Testis (tissue), 3 donors: Measurements from ENCODE around the gene F8. TPM values are rescaled to one million over a fixed set of nuclear protein-coding genes. Genes with fewer than 3 reads are reported as not detected.

Source experiments
- DNase-seq: peaks from one replicate; pipeline ENCODE4 v3.0.0-alpha.2; 2019
- H3K27ac ChIP-seq, 2 donors: fragments of 200-600 bp; sonication (generic); one replicate each; pipeline ENCODE4 v1.5.1; 2019
- H3K27me3 ChIP-seq: fragments of 200-600 bp; sonication (generic); one replicate; pipeline ENCODE4 v1.5.1; 2019
- H3K36me3 ChIP-seq: fragments of 200-600 bp; sonication (generic); one replicate; pipeline ENCODE4 v1.5.1; 2017; ENCODE audit warnings: low read depth; ENCODE audit errors: missing control alignments
- H3K4me1 ChIP-seq: fragments of 200-600 bp; sonication (generic); one replicate; pipeline ENCODE4 v1.5.1; 2019
- H3K4me3 ChIP-seq, 2 donors: fragments of 200-600 bp; sonication (generic); one replicate each; pipeline ENCODE4 v1.5.1; 2017 to 2019
- H3K9me3 ChIP-seq: fragments of 200-600 bp; sonication (generic); one replicate; pipeline ENCODE4 v1.5.1; 2017
- CTCF ChIP-seq, 3 experiments: fragments of 450-650 bp in 2 of 3; fragments of 200-600 bp in 1 of 3; sonication (generic) in 1 of 3; IDR thresholded peaks; one replicate each; pipeline ENCODE4 v1.5.1; 2016 to 2019; ENCODE audit warnings: antibody characterized with exemption in 3 of 3, mild to moderate bottlenecking in 2 of 3, moderate library complexity in 1 of 3
- POLR2A ChIP-seq: fragments of 450-650 bp; IDR thresholded peaks from one replicate; pipeline ENCODE4 v1.6.1; 2017; ENCODE audit warnings: antibody characterized with exemption, mild to moderate bottlenecking, moderate library complexity
- WGBS, 2 donors: methylation state at CpG; one replicate each; pipeline ENCODE4 v1.1.5; 2018; 5-methylcytosine and 5-hydroxymethylcytosine counted together
- intact Hi-C: fragments of 100-400 bp; cut with DNase I; formaldehyde crosslinking; loops from one replicate; pipeline ENCODE4 v1.15.1; 2023; ENCODE audit warnings: low total_unique reads
- polyA plus RNA-seq: library from polyadenylated mRNA; stranded (reverse); fragments of 350-450 nt; fragmentation: Illumina TruSeq; extraction: RNeasy Lipid Tissue Mini Kit (QIAGEN cat#74804); gene quantifications from one replicate; pipeline ENCODE4 v1.2.3, GENCODE V29; 2014; ENCODE audit warnings: low read depth, low replicate concordance; ENCODE audit not compliant: insufficient read depth
- total RNA-seq, 2 donors: library from RNA; depleted of rRNA; stranded (reverse); fragments of >200 nt; gene quantifications; one replicate each; pipeline ENCODE4 v1.2.3, GENCODE V29; 2016

F8 gene
- total and polyA plus RNA-seq, 3 donors from 2014 or later, result 18.0 to 35.2 (median 25.0) TPM

- intact Hi-C loops, result no loop called here
- no peak for DNase-seq
Measured at GRCh38 chrX:154986826-154987575, 35.5 kb downstream of the F8 start.

GRCh38 chrX:154981116-154981411 is 41.5 kb downstream of the F8 start:
- H3K27ac ChIP-seq, result no peak overlapping the region
- 25 to 42% methylated on average over 2 to 6 of the region's 6 CpGs for WGBS, 2 donors
- H3K9me3 ChIP-seq, result no peaks in the 10 kb centered on the region
- no peaks in the 10 kb centered on the region for H3K36me3 ChIP-seq
- intact Hi-C loops, result no loop called here
- TF ChIP-seq CTCF (IDR thresholded peaks at IDR 0.05) (no peak), POLR2A (no peak)
- no peak overlapping the region for H3K4me3 ChIP-seq
- no peaks in the 10 kb centered on the region for H3K4me1 ChIP-seq
- H3K27me3 ChIP-seq, result no peaks in the 10 kb centered on the region
- DNase-seq, result no peak

More at GRCh38 chrX:154986826-154987575, 35.5 kb downstream of the F8 start:
- Histone ChIP-seq H3K27me3 (no peaks in the 10 kb centered on the region), H3K9me3 (no peaks in the 10 kb centered on the region), H3K27ac (peak overlapping the region in 1 of 2 donors; percentile 21), H3K4me3 (no peak overlapping the region), H3K4me1 (no peaks in the 10 kb centered on the region), H3K36me3 (no peaks in the 10 kb centered on the region)
- WGBS, 2 donors, result 47 to 53% methylated on average over 3 of the region's 3 CpGs
- no peak for TF ChIP-seq POLR2A
- TF ChIP-seq CTCF (IDR thresholded peaks at IDR 0.05), result no peak

- Histone ChIP-seq H3K9me3 (no peaks in the 10 kb centered on the region), H3K36me3 (no peaks in the 10 kb centered on the region), H3K27ac (no peak overlapping the region), H3K4me1 (no peaks in the 10 kb centered on the region), H3K4me3 (no peak overlapping the region), H3K27me3 (no peaks in the 10 kb centered on the region)
- WGBS, 2 donors, result 21 to 23% methylated on average over 3 to 10 of the region's 11 CpGs
- TF ChIP-seq CTCF (IDR thresholded peaks at IDR 0.05) (peak; percentile 44 to 51 (median 49)), POLR2A (no peak)
- intact Hi-C loops, result no loop called here
- DNase-seq, result peak; percentile 83
Measured at GRCh38 chrX:154980330-154981115, 42.0 kb downstream of the F8 start.

- H3K4me3 ChIP-seq, result no peak overlapping the region
- H3K27me3 ChIP-seq, result no peaks in the 10 kb centered on the region
- no peaks in the 10 kb centered on the region for H3K36me3 ChIP-seq
- TF ChIP-seq POLR2A (no peak), CTCF (IDR thresholded peaks at IDR 0.05) (no peak)
- intact Hi-C loops, result no loop called here
- H3K27ac ChIP-seq, result no peak overlapping the region
- no peak for DNase-seq
- no peaks in the 10 kb centered on the region for H3K9me3 ChIP-seq
- 88 to 100% methylated on average over 1 to 4 of the region's 4 CpGs for WGBS, 2 donors
- H3K4me1 ChIP-seq, result no peaks in the 10 kb centered on the region
Measured at GRCh38 chrX:154979629-154980028, 42.9 kb downstream of the F8 start.
